GM21423 (cell line): Measurements from ENCODE around the gene MARVELD1.

Experiments
- ATAC-seq: cut with Tn5 transposase; IDR thresholded peaks from one replicate; pipeline ENCODE4 v1.9.1; 2021; ENCODE audit warnings: mild to moderate bottlenecking, moderate library complexity; ENCODE audit not compliant: unreplicated experiment

The MARVELD1 gene

GRCh38 chr10:97752956-97753355 is 39.4 kb downstream of the MARVELD1 start:
- no peak for ATAC-seq

GRCh38 chr10:97754726-97755125 is 41.2 kb downstream of the MARVELD1 start:
- no peak for ATAC-seq

DNA sequence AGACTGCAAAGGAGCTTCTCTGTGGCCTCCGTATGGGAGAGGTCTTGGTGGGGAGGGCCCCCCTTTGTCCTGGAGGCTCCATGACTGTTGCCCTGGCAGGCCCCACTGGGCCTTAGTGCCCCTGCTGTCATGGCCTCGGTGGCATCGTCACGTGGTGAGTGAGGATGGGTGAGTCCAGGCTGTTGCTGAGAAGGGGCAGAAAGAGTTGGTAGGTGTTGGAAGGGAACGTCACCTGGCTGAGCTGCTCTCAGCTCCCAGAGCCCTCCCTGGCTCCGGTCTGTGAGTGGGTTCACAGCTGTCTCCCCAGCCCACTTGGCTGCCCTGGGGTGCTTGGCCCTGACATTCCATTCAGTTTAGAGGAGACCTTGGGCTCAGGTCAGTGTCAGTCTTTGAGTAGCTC is 42.2 kb downstream of the MARVELD1 start:
- no peak for ATAC-seq

DNA sequence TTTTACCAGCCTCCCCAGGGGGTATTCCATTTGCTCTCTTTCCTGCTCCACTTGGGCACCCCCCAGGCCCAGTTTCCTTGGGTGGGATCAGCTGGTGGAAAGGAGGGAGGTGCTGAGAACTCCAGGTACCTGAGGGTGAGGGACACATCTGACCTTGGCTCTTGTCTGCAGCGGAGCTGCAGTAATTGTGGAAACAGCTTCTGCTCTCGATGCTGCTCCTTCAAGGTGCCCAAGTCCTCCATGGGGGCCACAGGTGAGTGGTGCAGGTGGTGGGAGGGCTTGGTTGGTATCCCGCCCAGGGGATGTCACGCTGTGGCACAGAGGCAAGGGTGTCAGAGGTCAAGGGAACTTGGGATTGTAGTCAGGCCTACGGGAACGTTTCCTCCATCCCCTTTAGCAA is 43.9 kb downstream of the MARVELD1 start:
- no peak for ATAC-seq

GRCh38 chr10:97759158-97759887 is 45.8 kb downstream of the MARVELD1 start:
- ATAC-seq = peak; percentile 45

GRCh38 chr10:97759946-97760345 is 46.4 kb downstream of the MARVELD1 start:
- ATAC-seq = no peak

DNA sequence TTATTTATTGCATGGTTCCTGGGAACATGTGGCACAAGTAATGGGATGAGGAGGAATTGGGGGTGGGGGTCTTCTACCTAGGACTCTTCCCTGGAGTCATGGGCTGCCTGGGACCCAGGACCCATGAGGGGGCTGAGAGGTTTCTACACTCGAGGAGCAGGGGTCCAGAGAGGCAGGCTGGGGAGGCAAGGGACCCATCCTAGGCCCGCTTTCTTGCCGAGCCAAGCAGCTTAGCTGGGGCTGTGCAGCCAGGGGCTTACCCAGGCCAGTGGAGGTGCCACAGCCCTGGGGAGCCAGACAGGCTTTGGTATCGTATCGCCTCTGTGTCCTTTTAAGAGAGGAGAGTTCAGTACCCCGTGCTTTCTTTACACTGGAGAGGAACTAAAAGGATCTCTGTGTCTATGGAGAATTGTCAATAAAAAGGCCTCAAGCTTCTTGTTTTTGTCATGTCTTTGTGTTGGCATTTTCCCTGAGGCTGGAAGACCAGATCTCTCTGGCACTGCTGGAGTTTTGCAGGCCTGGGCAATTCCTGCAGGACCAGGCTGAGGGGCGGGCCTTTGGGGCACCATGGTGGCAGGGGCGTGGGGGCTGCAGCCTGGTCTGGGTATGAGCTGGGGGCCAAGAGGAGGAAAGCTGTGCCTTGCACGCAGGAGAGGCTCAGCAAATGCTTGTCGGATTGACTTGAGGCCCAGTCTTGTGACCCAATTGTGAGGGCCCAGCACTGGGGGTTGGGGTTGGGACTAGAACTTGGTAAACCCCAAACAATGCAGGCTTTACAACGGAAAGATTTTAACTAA is 47.1 kb downstream of the MARVELD1 start:
- no peak for ATAC-seq

GRCh38 chr10:97761331-97761865 is 47.9 kb downstream of the MARVELD1 start:
- ATAC-seq = no peak

DNA sequence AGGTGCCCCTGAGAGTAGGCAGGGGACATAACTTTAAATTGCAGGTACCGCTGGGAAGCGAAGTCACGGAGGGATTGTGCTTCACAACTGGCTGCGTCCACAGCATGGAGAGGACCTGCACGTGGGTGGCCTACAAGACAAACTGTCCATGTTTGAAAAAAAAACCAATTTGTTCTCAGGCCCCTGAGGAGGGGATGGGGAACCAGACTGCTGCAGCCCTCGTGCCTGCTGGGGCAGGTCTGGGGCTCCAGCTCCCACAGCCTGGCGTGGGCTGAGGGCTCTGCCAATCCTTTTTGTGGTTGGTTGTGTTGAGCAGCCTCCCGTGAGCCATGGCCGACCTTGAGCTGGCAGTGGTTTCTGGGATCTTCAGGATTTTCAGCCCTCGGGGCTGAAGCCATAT is 48.5 kb downstream of the MARVELD1 start:
- no peak for ATAC-seq

- ATAC-seq = no peak
Measured at GRCh38 chr10:97762816-97763215, 49.3 kb downstream of the MARVELD1 start.

DNA sequence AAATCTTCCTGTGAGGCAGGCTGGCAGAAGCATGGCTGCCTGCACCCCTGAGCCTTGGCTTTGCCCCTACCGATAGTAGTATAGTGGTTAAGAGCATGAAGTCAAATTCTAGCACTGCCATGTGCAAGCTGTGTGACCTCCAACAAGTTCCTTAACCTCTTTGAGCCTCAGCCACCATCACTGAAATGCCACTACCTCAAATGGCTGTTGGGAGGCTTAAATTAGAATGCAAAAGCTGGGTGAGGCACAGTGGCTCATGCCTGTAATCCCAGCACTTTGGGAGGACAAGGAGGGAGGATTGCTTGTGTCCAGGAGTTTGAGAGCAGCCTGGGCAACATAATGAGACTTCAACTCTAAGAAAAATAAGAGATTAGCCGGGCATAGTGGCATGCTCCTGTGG is 49.9 kb downstream of the MARVELD1 start:
- ATAC-seq = no peak

DNA sequence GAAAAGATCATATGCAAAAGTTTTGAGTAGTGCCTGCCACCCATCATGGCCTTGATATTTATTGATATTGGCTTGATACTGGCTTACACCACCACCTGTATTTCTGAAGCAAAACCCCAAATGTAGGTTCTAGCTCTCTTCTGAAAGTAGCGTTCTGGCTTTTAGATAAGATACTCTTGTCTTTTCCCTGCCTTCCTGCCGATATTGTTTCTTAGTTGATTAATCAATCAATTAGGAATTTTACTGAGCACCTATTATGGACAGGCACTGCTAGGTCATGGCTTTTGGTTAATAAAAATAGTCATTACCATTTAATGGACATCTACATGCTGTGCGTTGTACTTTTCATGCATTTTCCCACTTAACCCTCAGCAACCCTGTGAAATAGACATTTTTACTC is 50.4 kb downstream of the MARVELD1 start:
- no peak for ATAC-seq

DNA sequence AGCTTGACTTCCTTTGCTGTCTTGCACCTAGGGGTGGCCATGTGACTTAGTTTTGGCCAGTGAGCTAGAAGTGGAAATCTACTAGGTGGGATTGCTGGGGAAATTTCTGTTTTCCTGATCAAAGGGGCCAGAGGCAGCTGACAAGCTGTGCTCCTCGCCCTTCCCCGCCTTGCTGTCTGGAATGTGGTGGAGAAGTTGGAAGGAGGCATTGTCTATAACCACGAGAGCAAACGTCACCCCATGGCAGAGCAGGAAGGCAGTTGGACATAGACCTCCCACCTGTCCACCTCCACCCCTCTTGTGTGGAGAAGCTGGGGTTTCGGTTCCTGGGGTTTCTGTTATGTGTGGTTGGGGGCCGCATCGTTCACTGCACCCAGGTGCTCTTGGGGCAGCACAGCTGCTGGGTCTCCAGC is 51.0 kb downstream of the MARVELD1 start:
- ATAC-seq = peak; percentile 49

DNA sequence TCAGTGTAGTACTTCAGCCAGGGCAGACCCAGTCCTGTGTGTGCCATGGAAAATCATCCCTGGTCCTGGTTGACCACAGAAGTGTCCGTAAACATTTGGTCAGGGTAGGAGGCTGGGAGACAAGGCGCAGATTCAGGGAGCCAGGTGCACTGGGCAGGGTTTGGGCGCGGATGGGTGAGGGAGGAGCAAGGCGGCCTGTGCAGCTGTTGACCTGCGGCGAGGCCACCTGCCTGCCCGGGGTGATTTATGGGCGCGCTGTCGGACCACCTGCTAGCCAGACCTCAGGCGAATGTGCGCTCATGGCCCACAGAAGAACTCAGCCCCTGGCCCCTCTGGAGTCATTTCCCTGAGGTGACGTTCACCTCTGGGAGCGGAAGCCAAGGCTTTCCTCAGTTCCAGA is 51.7 kb downstream of the MARVELD1 start:
- ATAC-seq = no peak

- ATAC-seq = no peak
Measured at GRCh38 chr10:97766106-97766810, 52.7 kb downstream of the MARVELD1 start.

GRCh38 chr10:97766996-97767924 is 53.7 kb downstream of the MARVELD1 start:
- no peak for ATAC-seq
